Lung (tissue), 12 donors: ENCODE data around the gene CD38. TPM values are rescaled to one million over a fixed set of nuclear protein-coding genes. Genes with fewer than 3 reads are reported as not detected.
A peak's percentile ranks its signal among the peaks of the same experiment; 100 is the strongest.

Source experiments
- ATAC-seq: fragments of 200-7000 bp; cut with Tn5 transposase; one replicate; pipeline ENCODE4 v1.9.1; 2020; ENCODE audit warnings: moderate number of reproducible peaks; ENCODE audit not compliant: insufficient read depth, low FRiP score
- DNase-seq, 3 donors: peaks; one replicate each; pipeline ENCODE4 v3.0.0-alpha.2; 2013 to 2017
- H3K27ac ChIP-seq, 2 donors: one replicate each; pipeline ENCODE4 v1.5.1; 2013; ENCODE audit warnings: mild to moderate bottlenecking in 2 of 2, moderate library complexity in 2 of 2, control low read depth in 1 of 2, inconsistent platforms in 1 of 2, low read depth in 1 of 2, low read length in 1 of 2
- H3K27me3 ChIP-seq, 3 donors: one replicate each; pipeline ENCODE4 v1.5.1; 2013; ENCODE audit warnings: low read length in 2 of 3; ENCODE audit not compliant: control insufficient read depth in 3 of 3, insufficient read depth in 3 of 3
- H3K36me3 ChIP-seq, 4 donors: one replicate each; pipeline ENCODE4 v1.5.1; 2013; ENCODE audit warnings: low read length in 4 of 4, mild to moderate bottlenecking in 1 of 4, moderate library complexity in 1 of 4; ENCODE audit not compliant: control insufficient read depth in 4 of 4, insufficient read depth in 4 of 4
- H3K4me1 ChIP-seq, 5 donors: one replicate each; pipeline ENCODE4 v1.5.1; 2013; ENCODE audit warnings: low read length in 5 of 5, mild to moderate bottlenecking in 2 of 5, moderate library complexity in 1 of 5; ENCODE audit not compliant: control insufficient read depth in 5 of 5, insufficient read depth in 5 of 5
- H3K4me3 ChIP-seq: one replicate; pipeline ENCODE4 v1.5.1; 2013; ENCODE audit warnings: mild to moderate bottlenecking, control low read depth, moderate library complexity
- H3K9ac ChIP-seq, 2 donors: one replicate each; pipeline ENCODE4 v1.5.1; 2013; ENCODE audit warnings: low read length in 2 of 2, control low read depth in 1 of 2; ENCODE audit not compliant: insufficient read depth in 1 of 2
- H3K9me3 ChIP-seq, 4 donors: one replicate each; pipeline ENCODE4 v1.5.1; 2013; ENCODE audit warnings: low read length in 3 of 4, mild to moderate bottlenecking in 1 of 4, moderate library complexity in 1 of 4; ENCODE audit not compliant: control insufficient read depth in 4 of 4, insufficient read depth in 3 of 4
- CTCF ChIP-seq: IDR thresholded peaks from 2 replicates; pipeline ENCODE4 v1.5.1; 2012; ENCODE audit warnings: mild to moderate bottlenecking; ENCODE audit errors: control extremely low read depth, extremely low read depth
- WGBS, 2 donors: extraction: QIAGEN DNeasy Blood & Tissue Kit; methylation state at CpG; one replicate each; pipeline ENCODE4 v1.1.7; 2013; 5-methylcytosine and 5-hydroxymethylcytosine counted together
- polyA plus RNA-seq, 2 donors: library from polyadenylated mRNA; stranded (reverse); fragments of 200-250 nt; gene quantifications; one replicate each; pipeline ENCODE4 v1.2.1, GENCODE V29; 2013
- total RNA-seq, 2 donors: library from RNA; depleted of rRNA in 1 of 2; stranded (reverse); fragments of >200 nt in 1 of 2; gene quantifications; one replicate each; pipeline ENCODE4 v1.2.1, GENCODE V29; 2014 to 2021
- donor health status: control.
- donor health status: control.
- donor health status: Bipolar disorder and iron deficiency.
- donor health status: healthy.
- donor health status: DM: yes; HTN: yes; CAD: no.

Gene CD38
- total and polyA plus RNA-seq, 4 donors = 4.8 to 47.2 (median 14.4) TPM

- no peak overlapping the region for H3K27ac ChIP-seq
- peaks cover 0 to 1% (median 0%) of the 10 kb centered on the region in 5 donors for H3K4me1 ChIP-seq
- H3K27me3 ChIP-seq = no peaks in the 10 kb centered on the region
- peak; percentile 85 for TF ChIP-seq CTCF
- ATAC-seq = peak; percentile 66
- H3K9ac ChIP-seq = no peak overlapping the region
- no peak overlapping the region for H3K4me3 ChIP-seq
- H3K9me3 ChIP-seq = peaks cover 0 to 2% (median under 1%) of the 10 kb centered on the region in 4 donors
- peak; percentile 58 to 81 (median 79) for DNase-seq
- H3K36me3 ChIP-seq = no peaks in the 10 kb centered on the region
- 83 to 89% methylated on average over 1 of the region's 1 CpG for WGBS, 2 donors
Observed at GRCh38 chr4:15882675-15883086, 104.6 kb downstream of the CD38 start.

GRCh38 chr4:15883610-15884243 lies 105.6 kb downstream of the CD38 start:
- Histone ChIP-seq H3K36me3 (no peaks in the 10 kb centered on the region), H3K9ac (no peak overlapping the region), H3K4me3 (no peak overlapping the region), H3K27ac (no peak overlapping the region), H3K9me3 (no peaks in the 10 kb centered on the region), H3K4me1 (peaks cover 0 to 1% (median 0%) of the 10 kb centered on the region in 5 donors), H3K27me3 (no peaks in the 10 kb centered on the region)
- ATAC-seq (no peak), DNase-seq (no peak)
- no peak for TF ChIP-seq CTCF
- WGBS, 2 donors = 81 to 91% methylated on average over 4 of the region's 4 CpGs

- ATAC-seq = no peak
- Histone ChIP-seq H3K27me3 (no peaks in the 10 kb centered on the region), H3K9me3 (no peaks in the 10 kb centered on the region), H3K9ac (no peak overlapping the region), H3K4me3 (no peak overlapping the region), H3K27ac (no peak overlapping the region), H3K36me3 (no peaks in the 10 kb centered on the region), H3K4me1 (peaks cover 0 to 1% (median 0%) of the 10 kb centered on the region in 5 donors)
- DNase-seq = no peak
- WGBS, 2 donors = 72 to 78% methylated on average over 3 of the region's 3 CpGs
- no peak for TF ChIP-seq CTCF
Observed at GRCh38 chr4:15884666-15885065, 106.5 kb downstream of the CD38 start.

- no peak overlapping the region for H3K27ac ChIP-seq
- H3K4me3 ChIP-seq = no peak overlapping the region
- WGBS, 2 donors = 87 to 93% methylated on average over 7 of the region's 7 CpGs
- no peak for TF ChIP-seq CTCF
- H3K36me3 ChIP-seq = no peaks in the 10 kb centered on the region
- no peak overlapping the region for H3K9ac ChIP-seq
- no peaks in the 10 kb centered on the region for H3K9me3 ChIP-seq
- peaks cover 0 to 1% (median 0%) of the 10 kb centered on the region in 5 donors for H3K4me1 ChIP-seq
- no peaks in the 10 kb centered on the region for H3K27me3 ChIP-seq
- DNase-seq (no peak), ATAC-seq (no peak)
Observed at GRCh38 chr4:15885422-15885821, 107.3 kb downstream of the CD38 start.
